ENCODE results near the gene TENM3.

Gene TENM3

GRCh38 chr4:182325397-182325796, 82.2 kb downstream of the TENM3 start:
- DNase-seq (ENCODE audit: low read depth in 2 of 2, low spot score in 1 of 2), result no peak

- no peak for DNase-seq (ENCODE audit: low read depth in 2 of 2, low spot score in 1 of 2)
These were observed 82.7 kb downstream of the TENM3 start for GRCh38 chr4:182325848-182326255.

GRCh38 chr4:182328505-182328904, 85.3 kb downstream of the TENM3 start:
- DNase-seq (ENCODE audit: low read depth in 2 of 2, low spot score in 1 of 2), result no peak

GRCh38 chr4:182337366-182337765, 94.2 kb downstream of the TENM3 start:
- DNase-seq (ENCODE audit: low read depth in 2 of 2, low spot score in 1 of 2), result no peak

- DNase-seq (ENCODE audit: low read depth in 2 of 2, low spot score in 1 of 2), result no peak
These were observed 94.9 kb downstream of the TENM3 start for GRCh38 chr4:182338063-182338462.

GRCh38 chr4:182338746-182339145, 95.5 kb downstream of the TENM3 start:
- DNase-seq (ENCODE audit: low read depth in 2 of 2, low spot score in 1 of 2), result no peak

- DNase-seq (ENCODE audit: low read depth in 2 of 2, low spot score in 1 of 2), result no peak
These were observed 96.0 kb downstream of the TENM3 start for GRCh38 chr4:182339221-182339641.

- DNase-seq (ENCODE audit: low read depth in 2 of 2, low spot score in 1 of 2), result no peak
These were observed 100.3 kb downstream of the TENM3 start for GRCh38 chr4:182343453-182343852.

- DNase-seq (ENCODE audit: low read depth in 2 of 2, low spot score in 1 of 2), result no peak
These were observed 101.8 kb downstream of the TENM3 start for GRCh38 chr4:182344968-182345367.

GRCh38 chr4:182346250-182346649, 103.0 kb downstream of the TENM3 start:
- no peak for DNase-seq (ENCODE audit: low read depth in 2 of 2, low spot score in 1 of 2)

GRCh38 chr4:182346675-182347375, 103.6 kb downstream of the TENM3 start:
- no peak for DNase-seq (ENCODE audit: low read depth in 2 of 2, low spot score in 1 of 2)

- no peak for DNase-seq (ENCODE audit: low read depth in 2 of 2, low spot score in 1 of 2)
These were observed 105.7 kb downstream of the TENM3 start for GRCh38 chr4:182348779-182349326.

- DNase-seq (ENCODE audit: low read depth in 2 of 2, low spot score in 1 of 2), result no peak
These were observed 106.8 kb downstream of the TENM3 start for GRCh38 chr4:182350041-182350440.

- no peak for DNase-seq (ENCODE audit: low read depth in 2 of 2, low spot score in 1 of 2)
These were observed 108.3 kb downstream of the TENM3 start for GRCh38 chr4:182351485-182351884.

GRCh38 chr4:182354106-182354505, 110.9 kb downstream of the TENM3 start:
- DNase-seq (ENCODE audit: low read depth in 2 of 2, low spot score in 1 of 2), result no peak

- DNase-seq (ENCODE audit: low read depth in 2 of 2, low spot score in 1 of 2), result no peak
These were observed 111.7 kb downstream of the TENM3 start for GRCh38 chr4:182354867-182355266.

GRCh38 chr4:182367153-182367552, 124.0 kb downstream of the TENM3 start:
- DNase-seq (ENCODE audit: low read depth in 2 of 2, low spot score in 1 of 2), result no peak

GRCh38 chr4:182369211-182369610, 126.0 kb downstream of the TENM3 start:
- no peak for DNase-seq (ENCODE audit: low read depth in 2 of 2, low spot score in 1 of 2)

- no peak for DNase-seq (ENCODE audit: low read depth in 2 of 2, low spot score in 1 of 2)
These were observed 127.3 kb downstream of the TENM3 start for GRCh38 chr4:182370491-182370890.

- no peak for DNase-seq (ENCODE audit: low read depth in 2 of 2, low spot score in 1 of 2)
These were observed 137.6 kb downstream of the TENM3 start for GRCh38 chr4:182380771-182381181.

- DNase-seq (ENCODE audit: low read depth in 2 of 2, low spot score in 1 of 2), result no peak
These were observed 139.7 kb downstream of the TENM3 start for GRCh38 chr4:182382941-182383340.

- no peak for DNase-seq (ENCODE audit: low read depth in 2 of 2, low spot score in 1 of 2)
These were observed 141.5 kb downstream of the TENM3 start for GRCh38 chr4:182384631-182385091.

- no peak for DNase-seq (ENCODE audit: low read depth in 2 of 2, low spot score in 1 of 2)
These were observed 142.7 kb downstream of the TENM3 start for GRCh38 chr4:182385897-182386296.
